Ramos (cell line): ENCODE data around the gene NEGR1.

Source experiments
- in situ Hi-C: fragments of 300-500 bp; cut with MboI; formaldehyde crosslinking; loops from one replicate; pipeline ENCODE4 v1.14.3; 2022; ENCODE audit warnings: low sequenced_read_pairs; ENCODE audit not compliant: unreplicated experiment

NEGR1 gene

DNA sequence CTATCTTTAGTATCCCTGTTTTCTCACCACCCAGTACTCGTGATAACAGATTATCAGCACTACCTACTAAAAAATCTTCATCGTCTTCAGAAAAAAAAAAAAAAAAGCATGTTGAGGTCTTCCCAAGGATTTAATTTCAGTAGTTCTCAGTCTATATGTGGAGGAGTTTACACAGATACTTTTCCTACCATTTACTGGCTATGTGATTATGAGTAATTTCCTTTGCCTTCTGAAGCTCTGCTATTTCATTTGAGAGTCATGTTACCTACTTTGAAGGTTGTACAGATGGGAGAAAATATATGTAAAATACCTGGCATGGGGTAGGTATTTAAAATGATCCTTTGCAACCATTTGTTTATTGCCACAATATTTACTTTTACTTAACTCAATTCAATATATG lies 399.7 kb downstream of the NEGR1 start:
- in situ Hi-C loops = no loop called here

- in situ Hi-C loops = no loop called here
Observed at GRCh38 chr1:71882226-71882625, 400.1 kb downstream of the NEGR1 start.

DNA sequence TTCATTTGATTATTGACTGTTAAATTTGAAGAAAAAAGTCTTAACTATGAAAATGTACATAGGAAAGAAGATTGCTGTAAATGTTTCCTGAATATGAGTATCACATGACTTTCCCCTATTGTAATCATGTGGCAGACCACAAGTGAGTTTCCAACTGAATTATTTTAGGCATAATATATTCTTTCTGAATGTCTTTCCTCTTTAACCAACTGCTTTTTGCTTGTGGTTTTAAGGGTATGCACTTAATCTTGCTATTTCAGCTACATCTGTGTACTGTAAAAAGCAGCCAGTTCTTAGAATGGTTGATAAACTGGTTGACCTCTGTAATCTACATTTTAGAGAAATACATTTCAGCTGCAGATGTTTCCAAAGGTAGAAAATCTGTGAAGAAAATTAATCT lies 400.7 kb downstream of the NEGR1 start:
- in situ Hi-C loops = no loop called here

- in situ Hi-C loops = no loop called here
Observed at GRCh38 chr1:71869326-71869725, 413.0 kb downstream of the NEGR1 start.

GRCh38 chr1:71862756-71863155 lies 419.6 kb downstream of the NEGR1 start:
- in situ Hi-C loops = no loop called here

- in situ Hi-C loops = no loop called here
Observed at GRCh38 chr1:71861022-71861421, 421.3 kb downstream of the NEGR1 start.

DNA sequence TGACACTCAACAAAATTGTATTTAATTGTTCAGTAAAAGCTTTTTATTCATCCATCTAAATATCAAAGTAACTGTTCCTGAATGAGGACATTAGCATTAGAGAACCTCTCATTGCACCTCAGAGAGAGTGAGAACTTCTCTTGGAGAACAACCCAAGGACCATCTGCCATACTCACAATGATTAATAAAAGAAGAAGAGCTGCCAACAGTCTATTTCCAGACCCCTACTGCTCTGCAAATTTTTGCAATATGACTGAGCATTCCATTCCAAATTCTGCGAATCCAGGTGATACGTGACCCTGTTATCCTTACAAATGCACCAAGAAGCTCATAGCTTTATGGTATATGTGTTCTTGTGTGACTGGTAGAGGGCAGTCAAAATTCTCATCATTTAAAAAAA lies 422.5 kb downstream of the NEGR1 start:
- in situ Hi-C loops = no loop called here

DNA sequence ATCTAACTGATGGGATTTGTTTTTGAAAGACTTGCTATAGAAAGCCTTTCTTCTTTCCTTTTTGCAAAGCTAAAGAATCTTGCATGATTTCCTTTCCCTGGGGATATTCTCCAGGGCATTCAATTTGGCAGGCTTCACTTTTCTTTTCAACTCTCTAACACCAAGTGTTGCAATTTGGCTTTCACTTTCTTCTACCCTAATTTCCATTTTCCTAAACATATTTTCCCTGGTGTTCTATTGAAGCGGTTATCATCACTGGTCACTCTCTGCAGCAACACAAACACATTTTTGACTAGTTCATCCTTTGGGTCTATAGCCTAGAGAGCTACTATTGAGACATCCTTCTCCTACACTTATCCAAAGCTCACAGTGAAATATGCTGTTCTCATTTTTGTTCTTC lies 424.5 kb downstream of the NEGR1 start:
- in situ Hi-C loops = no loop called here

- in situ Hi-C loops = no loop called here
Observed at GRCh38 chr1:71853360-71853759, 429.0 kb downstream of the NEGR1 start.

- in situ Hi-C loops = no loop called here
Observed at GRCh38 chr1:71850936-71851335, 431.4 kb downstream of the NEGR1 start.

GRCh38 chr1:71850515-71850914 lies 431.8 kb downstream of the NEGR1 start:
- in situ Hi-C loops = no loop called here

DNA sequence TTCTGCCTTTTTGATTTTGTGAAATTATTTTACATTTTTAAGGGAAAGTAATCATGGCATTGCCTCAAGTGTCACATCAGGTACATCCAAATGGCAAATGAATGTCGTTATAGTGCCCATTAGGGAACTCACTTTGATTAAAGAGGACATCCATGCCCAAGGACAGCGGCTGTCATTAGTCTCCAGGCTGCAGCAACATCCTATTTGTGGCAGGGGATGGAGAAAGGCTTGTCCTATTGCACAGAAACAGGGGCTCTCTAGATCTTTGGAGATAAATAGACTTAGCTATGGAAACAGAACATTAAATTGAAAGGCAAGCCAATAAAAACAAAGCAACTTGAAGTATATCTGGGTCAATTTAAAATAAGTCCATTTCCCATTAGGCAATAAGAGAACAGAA lies 439.3 kb downstream of the NEGR1 start:
- in situ Hi-C loops = no loop called here

GRCh38 chr1:71839876-71840275 lies 442.5 kb downstream of the NEGR1 start:
- in situ Hi-C loops = no loop called here

DNA sequence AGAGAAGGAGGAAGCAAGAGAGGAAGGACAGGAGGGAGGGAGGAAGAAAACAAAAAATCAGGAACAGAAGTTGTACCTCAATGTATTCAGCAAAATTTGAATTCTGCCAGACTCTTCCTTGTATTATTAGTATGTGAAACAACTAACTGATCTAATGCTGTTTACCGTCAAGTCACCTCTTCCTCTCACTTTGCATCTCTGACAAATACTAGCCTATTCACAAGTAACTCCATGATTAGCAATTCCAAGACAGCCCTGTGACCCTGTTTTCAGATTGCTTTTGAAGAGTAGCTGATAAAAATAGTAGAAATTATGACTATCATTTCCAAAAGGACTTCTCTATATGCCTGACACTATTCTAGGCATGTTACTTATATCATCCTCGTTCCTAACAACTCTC lies 445.4 kb downstream of the NEGR1 start:
- in situ Hi-C loops = no loop called here

DNA sequence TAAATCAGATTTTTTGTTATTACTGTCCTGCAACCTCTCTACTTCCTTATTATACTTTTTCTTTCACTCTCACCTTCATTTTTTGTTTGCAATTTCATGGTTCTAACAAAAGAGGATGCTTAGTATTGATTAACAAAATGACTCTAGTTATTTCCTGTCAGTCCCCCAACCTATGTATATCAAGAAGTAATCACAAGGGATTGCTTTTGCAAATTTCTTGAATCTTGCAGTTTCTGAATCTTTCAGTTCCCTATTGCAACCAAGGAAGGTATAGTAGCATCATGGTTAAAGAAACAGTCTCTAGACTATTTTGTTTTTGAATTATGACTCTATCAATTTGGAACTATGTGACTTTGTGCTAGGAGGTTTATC lies 446.9 kb downstream of the NEGR1 start:
- in situ Hi-C loops = no loop called here

GRCh38 chr1:71834601-71835441 lies 447.5 kb downstream of the NEGR1 start:
- in situ Hi-C loops = no loop called here

DNA sequence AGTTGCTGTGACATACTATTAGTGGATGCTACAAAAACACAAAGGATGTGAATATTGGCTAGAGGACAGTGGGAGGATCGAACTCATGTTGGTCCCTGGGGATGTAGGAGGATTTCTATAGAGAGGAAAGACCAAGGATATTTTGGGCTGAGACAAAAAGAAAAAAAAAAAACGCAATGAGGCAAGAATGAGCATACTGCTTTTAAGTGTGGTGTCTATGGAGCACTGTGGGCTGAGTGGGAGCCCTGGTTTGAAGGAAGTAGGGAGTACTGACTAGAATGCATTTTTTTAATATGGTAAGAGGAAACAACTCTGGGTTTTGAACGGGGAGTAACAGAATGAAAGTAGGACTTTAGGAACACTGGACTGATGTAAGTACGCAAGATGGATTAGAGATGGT lies 450.7 kb downstream of the NEGR1 start:
- in situ Hi-C loops = no loop called here

DNA sequence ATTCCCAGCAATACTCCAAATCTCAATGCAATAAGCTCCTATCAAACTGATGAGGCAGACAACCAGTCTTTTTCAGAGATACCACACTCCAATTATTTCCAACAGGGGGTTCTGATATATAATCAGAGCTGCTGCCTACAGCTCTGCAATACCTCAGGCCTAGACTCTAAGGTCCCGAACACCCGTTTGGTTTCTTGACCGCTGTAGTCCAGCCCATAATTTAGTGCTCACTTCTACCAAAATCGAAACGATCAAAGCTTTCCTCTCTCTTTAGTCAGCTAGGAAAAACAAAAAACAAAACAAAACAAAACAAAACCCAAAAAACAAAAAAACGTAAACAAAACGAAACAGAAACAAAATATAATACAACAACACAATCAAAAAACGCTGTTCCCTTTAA lies 453.0 kb downstream of the NEGR1 start:
- in situ Hi-C loops = no loop called here

GRCh38 chr1:71828431-71829012 lies 453.8 kb downstream of the NEGR1 start:
- in situ Hi-C loops = no loop called here

DNA sequence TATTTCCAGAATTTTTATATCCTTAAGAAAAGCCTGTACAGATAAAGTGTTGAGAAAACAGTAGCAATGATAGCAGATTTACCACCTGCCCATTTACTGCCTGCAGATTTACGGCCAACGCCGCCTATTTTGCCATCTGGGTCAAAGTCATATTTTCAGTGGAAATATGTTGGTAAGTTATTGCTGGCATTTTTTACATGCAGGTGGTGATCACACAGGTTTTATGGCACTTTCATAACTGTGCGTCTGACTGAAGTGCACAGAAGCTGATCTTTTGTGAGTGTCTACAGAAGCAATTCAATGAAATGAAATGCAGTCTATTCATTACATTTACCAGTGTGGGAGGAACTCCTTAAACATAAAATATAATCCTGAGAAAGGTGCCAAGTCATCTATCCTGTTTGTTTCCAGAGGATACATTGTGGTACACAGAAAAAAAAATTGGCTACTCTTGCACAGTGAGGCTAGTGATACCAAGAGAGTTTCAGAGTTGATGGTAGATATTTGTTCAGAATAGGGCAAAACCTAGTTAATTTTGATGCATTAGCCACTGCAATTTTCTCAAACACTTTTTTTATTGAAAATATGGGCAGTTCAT lies 458.5 kb downstream of the NEGR1 start:
- in situ Hi-C loops = no loop called here

DNA sequence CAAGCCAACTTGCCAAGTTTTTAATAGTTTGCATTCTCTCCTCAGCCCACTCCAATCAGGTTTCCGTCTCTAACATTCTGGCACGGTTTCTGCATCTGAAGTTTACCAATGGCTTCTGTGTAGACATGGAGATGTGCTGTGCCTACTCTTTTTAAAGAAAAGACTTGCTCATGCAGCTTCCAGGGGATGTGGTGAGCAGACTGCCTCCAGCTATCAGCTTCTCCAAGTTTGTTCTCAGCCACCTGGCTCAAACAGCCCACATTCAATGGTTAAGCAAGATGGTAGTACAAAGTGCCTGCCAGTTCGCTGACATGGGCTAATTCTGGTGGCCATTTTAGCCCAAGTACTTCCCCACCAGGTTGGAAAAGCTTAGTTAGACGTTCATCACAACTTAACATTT lies 465.3 kb downstream of the NEGR1 start:
- in situ Hi-C loops = no loop called here

DNA sequence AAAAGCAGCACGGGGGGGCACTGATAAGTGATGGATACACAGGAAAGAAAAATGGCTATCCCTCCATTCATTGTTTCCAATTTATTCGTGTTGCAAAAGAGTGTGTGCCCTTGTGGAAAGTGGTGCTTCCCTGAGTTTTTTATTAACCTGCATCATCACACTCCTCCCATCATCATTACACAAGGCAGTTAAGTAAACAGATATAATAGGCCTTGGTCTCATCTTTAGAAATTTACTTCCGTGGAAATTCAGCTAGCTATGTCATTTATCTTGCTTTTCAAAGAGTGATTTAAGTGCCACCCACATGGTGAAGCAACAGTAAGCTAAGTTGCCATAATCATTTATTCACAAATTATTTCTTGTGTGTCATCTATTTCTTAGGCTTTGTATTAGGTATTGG lies 473.3 kb downstream of the NEGR1 start:
- in situ Hi-C loops = no loop called here
